Activated naive CD4-positive, alpha-beta T cell treated with anti-CD3 and anti-CD28 coated beads, Interleukin-2, amount 50 U/mL, for 72 hours (primary cell): ENCODE data around the gene WNT3A. TPM values are rescaled to one million over a fixed set of nuclear protein-coding genes. Genes with fewer than 3 reads are reported as not detected.

Experiments
- ATAC-seq, 2 donors: fragments of 150-1000 bp; cut with Tn5 transposase; 2 replicates each; pipeline ENCODE4 v1.10.0; 2021; ENCODE audit warnings: mild to moderate bottlenecking in 2 of 2, moderate library complexity in 2 of 2
- DNase-seq, 2 donors: peaks; one replicate each; pipeline ENCODE4 v3.0.0; 2021 to 2022; ENCODE audit warnings: low spot score in 2 of 2
- H3K27ac Mint-ChIP-seq, 2 donors: one replicate each; pipeline ENCODE4 v1.8.0; 2022; ENCODE audit warnings: mild to moderate bottlenecking in 2 of 2, mixed read lengths in 2 of 2
- H3K36me3 Mint-ChIP-seq, 2 donors: one replicate each; pipeline ENCODE4 v1.8.0; 2022; ENCODE audit warnings: mixed read lengths in 2 of 2
- H3K9me3 Mint-ChIP-seq, 2 donors: one replicate each; pipeline ENCODE4 v1.8.0; 2022; ENCODE audit warnings: mixed read lengths in 2 of 2
- total RNA-seq, 2 donors: library from RNA; stranded (reverse); gene quantifications; one replicate each; pipeline ENCODE4 v1.2.3, GENCODE V29; 2022

WNT3A gene
- total RNA-seq, 2 donors from 2014 or later, result 0.08 TPM; not detected in 1

DNA sequence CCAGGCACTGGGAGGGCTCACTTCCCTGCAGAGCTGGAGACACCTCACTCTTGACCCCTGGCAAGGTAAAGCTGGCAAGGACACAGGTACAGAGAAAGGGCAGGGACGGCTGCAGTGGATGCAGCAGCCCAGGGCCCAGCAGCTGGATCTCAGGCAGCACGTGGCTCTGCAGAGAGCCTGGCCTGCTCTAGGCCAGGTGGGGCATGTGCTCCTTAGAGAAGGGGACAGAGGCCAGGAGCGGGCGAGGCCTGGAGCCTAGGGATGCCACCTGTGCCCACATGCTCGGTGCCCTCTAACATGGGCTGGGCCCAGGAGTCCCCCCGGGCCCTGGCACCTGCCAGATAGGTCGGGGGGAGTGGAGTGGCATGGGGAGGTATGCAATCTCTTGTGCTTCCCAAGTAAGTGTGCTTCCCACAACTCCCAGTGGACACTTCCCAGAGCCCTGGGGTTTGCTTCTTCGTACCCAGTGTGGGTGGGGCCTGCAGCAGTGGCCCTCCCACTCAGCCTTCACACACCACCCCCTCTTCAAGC is 30.0 kb downstream of the WNT3A start:
- Mint-ChIP-seq H3K27ac (no peak overlapping the region), H3K9me3 (no peaks in the 10 kb centered on the region), H3K36me3 (no peaks in the 10 kb centered on the region)
- DNase-seq (peak in 1 of 2 donors; percentile 52), ATAC-seq (no peak)

DNA sequence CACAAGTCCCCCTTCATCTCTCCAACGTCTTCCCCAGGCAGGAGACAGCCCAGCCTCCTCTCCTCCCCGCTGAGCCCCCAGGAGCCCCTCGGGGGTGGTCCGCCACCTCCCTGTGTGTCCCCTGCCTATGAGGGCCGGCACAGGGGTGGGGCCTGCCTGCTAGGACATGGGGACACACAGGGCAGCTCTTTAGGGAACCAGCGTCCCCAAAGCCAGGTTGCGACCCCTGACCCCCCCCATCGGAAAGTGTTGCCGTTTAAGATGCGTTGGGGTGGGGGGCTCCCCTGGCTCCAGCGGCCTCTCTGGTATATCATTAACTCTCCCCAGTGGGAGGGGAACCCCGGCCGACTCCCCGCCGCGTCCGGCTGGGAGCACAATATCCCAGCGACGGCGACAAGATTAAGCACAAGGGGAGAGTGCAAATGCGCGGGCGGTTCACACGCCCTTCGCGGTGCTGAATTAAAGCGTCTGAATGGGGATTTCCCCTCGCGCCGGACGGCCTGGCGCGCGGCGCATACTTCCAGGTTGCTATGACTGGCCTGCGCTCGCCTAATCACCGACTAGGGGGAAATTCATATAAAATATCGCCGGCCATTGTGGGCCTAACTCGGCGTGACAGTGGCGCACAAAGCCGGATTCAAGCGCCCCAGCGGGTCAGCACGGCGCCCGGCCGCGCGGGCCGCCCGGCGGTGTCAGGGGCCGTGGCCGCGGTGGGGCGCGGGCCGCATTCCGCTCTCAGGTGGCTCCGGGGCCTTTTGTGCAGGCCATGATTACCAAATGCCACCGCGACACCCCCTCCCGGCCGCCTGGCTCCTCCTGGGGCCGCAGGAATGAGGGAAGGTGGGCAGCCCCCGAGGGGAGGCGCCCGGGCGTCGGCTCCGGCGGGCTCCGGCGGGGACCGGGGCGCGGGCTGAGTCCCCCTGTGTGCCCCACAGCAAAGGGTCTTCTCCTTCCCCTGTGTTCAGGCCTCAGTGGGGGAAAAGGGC is 30.9 kb downstream of the WNT3A start:
- Mint-ChIP-seq H3K27ac (no peak overlapping the region), H3K9me3 (no peaks in the 10 kb centered on the region), H3K36me3 (no peaks in the 10 kb centered on the region)
- DNase-seq, result peak; percentile 47 to 60
- ATAC-seq, result peak; percentile 97 to 98

DNA sequence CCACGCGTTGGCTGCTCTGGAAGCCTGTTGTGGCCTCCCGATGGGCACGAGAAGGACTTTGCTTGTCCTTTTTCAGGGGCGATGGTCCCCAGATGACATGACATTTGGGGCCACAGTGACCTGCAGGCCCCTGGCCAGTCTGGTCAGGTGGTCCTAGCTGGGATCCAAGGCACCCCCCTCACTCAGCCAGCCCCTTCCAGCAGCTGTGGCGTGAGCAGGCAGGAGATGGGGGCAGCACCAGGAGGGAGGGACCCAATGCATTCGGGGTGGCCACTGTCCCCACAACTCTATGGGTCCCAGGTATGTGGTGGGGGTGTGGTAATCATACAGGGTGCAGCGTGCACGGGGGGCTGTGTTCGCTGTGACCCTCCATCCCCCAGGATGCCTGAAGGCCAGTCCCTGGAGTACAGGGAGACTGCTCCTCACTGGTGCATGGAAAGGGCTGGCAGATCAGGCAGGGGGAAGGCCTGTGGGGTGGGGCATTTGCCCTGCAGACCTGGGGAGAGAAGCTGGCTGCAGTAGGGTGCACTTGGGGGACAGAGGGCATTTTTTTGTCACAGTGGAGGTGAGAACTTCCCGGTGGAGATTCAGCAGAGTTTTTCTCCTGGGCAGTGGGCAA is 31.7 kb downstream of the WNT3A start:
- Mint-ChIP-seq H3K36me3 (no peaks in the 10 kb centered on the region), H3K27ac (no peak overlapping the region), H3K9me3 (no peaks in the 10 kb centered on the region)
- DNase-seq (peak in 1 of 2 donors; percentile 40), ATAC-seq (no peak)

DNA sequence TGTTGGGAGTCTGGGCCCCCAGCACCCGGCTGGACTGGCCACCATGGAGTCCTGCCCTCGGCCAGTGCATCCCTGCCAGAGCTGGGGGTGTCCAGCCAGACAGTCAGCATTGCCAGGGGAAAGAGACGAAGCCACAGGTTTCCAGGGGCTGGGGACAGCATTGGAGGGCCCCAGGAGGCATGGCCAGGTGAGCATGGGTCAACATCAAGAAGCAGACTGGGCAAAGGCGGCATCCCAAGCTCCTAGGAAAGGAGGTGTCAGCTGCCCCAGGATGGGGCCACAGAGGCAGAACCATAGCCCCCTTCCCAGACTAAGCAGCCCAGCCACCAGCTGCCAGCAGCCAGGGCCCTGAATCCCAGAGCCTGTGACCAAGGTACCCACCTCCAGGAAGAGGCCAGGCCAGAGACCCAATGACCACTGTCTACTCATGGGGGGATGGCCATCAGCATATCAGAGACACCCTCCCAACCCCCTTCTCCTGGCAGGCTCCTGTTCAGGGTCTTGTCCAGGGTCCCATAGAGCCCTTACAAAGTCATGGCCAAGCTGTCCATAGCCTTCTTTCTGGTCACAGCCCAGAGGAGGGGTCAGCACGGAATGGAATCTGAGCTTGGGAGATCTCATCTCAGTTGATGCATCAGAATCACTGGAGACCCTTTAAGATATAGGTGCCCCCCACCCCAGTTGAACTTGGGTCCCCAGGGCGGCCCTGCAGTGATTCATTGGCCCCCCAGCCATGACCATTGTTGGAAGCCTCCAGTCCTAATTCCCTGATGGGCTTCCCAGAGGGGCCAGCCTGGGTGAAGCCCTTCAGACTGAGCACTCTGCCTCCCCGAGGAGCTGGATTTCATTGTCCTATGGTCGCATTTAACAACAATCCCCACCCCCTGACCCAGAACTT is 32.5 kb downstream of the WNT3A start:
- Mint-ChIP-seq H3K27ac (no peak overlapping the region), H3K36me3 (no peaks in the 10 kb centered on the region), H3K9me3 (no peaks in the 10 kb centered on the region)
- peak in 1 of 2 donors; percentile 39 for DNase-seq
- ATAC-seq, result no peak

DNA sequence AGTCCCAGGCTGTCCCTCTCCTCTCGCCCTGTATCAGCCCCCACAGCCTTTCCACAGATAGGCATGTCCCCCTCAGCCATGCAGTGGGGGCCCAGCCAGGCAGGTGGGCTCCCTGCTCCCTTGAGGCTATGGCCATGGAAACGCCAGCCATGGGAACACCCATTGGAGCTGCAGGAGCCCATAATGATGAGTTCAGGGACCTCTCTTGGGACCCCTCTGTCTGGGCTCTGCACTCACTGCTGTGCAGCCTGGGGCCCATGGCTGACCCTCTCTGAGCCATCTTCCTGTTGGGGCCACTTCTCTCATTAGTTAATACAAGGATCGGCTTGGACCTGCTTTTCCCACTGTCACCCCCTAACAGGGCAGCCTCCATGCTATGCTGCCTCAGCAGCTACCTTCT is 33.2 kb downstream of the WNT3A start:
- H3K9me3 Mint-ChIP-seq, result no peaks in the 10 kb centered on the region
- DNase-seq (peak in 1 of 2 donors; percentile 37), ATAC-seq (no peak)
- no peaks in the 10 kb centered on the region for H3K36me3 Mint-ChIP-seq
- no peak overlapping the region for H3K27ac Mint-ChIP-seq

DNA sequence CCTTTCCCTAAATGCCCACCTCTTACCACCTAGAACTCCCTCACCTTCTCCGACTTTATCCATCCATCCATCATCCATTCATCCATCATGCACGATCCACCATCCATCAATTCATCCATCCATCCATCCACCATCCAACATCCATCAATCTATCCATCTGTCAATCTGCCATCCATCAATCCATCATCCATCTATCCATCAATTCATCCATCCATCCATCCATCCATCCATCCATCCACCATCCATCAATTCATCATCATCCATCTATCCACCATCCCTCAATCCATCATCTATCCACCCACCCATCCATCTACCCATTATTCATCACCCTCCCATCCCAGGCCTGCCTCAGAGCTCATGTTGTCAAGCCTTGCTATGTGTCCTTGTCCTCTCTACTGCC is 34.5 kb downstream of the WNT3A start:
- peaks cover 0 to 3% of the 10 kb centered on the region in 2 donors for H3K9me3 Mint-ChIP-seq
- no peaks in the 10 kb centered on the region for H3K36me3 Mint-ChIP-seq
- H3K27ac Mint-ChIP-seq, result no peak overlapping the region
- no peak for ATAC-seq
- peak in 1 of 2 donors; percentile 14 for DNase-seq

DNA sequence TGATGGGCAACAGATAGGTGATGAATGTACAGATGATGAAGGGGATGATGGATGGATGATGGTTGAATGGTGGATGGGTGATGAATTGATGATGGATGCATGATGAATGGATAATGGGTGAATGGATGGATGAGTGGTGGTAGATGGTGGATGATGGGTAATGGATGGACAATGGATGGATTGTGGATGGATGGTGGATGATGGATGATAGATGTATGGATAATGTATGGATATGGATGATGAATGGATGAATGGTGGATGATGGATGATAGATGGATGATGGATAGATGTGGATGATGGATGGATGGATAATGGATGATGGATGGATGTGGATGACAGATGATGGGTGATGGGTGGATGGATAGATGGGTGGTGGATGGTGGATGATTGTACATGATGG is 35.7 kb downstream of the WNT3A start:
- Mint-ChIP-seq H3K36me3 (no peaks in the 10 kb centered on the region), H3K27ac (no peak overlapping the region), H3K9me3 (peaks cover 0 to 7% of the 10 kb centered on the region in 2 donors)
- ATAC-seq (no peak), DNase-seq (no peak)

DNA sequence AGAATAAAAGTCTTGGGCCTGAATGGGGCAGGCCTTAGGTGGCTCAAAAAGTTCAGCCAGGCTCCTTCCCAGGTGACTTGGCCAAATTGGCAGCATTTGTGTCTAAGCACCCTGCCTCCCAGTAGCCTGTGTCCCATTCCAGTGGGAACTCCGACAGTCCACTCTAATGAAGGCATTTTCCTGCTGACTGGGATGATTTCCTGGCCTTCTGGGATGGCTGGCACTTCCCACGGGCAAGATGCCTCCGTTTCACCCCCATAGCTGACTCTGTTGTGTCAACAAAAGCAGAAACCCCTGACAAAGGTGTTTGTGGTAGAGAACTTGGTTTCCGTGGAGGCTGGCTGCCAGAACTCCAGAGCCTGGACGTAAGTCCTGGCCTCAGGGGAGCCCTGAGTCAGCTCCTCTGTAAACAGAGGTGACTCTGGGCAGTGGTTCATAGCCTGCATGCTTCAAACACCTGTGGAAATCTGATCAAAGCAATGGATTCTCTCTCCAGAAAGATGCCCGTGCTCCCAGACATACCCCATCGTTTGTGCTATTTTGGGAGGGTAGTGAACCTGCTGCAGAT is 36.6 kb downstream of the WNT3A start:
- Mint-ChIP-seq H3K27ac (no peak overlapping the region), H3K9me3 (peaks cover 0 to 7% of the 10 kb centered on the region in 2 donors), H3K36me3 (no peaks in the 10 kb centered on the region)
- ATAC-seq (no peak), DNase-seq (peak in 1 of 2 donors; percentile 13)

DNA sequence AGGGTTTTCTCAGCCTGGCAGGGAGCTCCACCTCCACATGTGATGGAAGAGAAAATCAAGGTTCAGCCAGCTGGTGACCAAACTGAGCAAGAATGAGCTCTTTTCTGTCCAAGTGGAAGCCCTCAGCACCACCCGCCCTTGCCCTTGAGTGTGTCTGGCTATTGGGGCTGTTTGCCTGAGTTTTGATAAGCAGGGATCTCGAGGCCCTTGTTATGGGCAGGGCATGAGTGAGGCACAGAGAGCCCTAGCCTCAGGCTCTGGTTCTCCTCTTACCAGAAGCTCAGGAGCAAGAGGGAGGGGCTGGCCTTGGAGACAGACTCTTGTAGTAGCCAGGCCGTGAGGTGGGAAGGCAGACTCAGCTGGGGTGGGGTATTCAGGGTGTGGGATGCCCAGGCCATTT is 38.2 kb downstream of the WNT3A start:
- ATAC-seq (no peak), DNase-seq (no peak)
- H3K9me3 Mint-ChIP-seq, result peaks cover 0 to 7% of the 10 kb centered on the region in 2 donors
- H3K36me3 Mint-ChIP-seq, result no peaks in the 10 kb centered on the region
- H3K27ac Mint-ChIP-seq, result no peak overlapping the region

DNA sequence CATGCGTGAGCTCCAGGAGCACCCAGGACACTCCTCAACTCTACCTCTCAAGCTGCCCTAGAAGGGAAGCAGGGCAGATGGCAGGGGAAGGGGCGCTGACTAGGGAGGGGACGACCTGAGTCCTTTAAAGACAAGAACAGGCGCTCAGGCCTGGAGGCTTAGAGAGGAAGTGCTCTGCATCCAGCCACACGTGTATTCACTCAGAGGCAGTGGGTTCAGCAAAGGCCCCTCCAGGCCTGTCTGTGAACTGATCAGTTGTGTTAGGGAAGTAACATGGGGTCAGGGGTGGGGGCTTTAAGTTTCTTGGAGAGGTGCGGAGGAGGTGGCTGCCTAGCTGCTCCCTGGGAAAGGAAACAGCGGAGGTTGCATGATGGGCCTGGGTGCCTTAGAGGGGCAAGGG is 38.6 kb downstream of the WNT3A start:
- Mint-ChIP-seq H3K9me3 (peaks cover 0 to 7% of the 10 kb centered on the region in 2 donors), H3K36me3 (no peaks in the 10 kb centered on the region), H3K27ac (no peak overlapping the region)
- ATAC-seq (no peak), DNase-seq (no peak)

DNA sequence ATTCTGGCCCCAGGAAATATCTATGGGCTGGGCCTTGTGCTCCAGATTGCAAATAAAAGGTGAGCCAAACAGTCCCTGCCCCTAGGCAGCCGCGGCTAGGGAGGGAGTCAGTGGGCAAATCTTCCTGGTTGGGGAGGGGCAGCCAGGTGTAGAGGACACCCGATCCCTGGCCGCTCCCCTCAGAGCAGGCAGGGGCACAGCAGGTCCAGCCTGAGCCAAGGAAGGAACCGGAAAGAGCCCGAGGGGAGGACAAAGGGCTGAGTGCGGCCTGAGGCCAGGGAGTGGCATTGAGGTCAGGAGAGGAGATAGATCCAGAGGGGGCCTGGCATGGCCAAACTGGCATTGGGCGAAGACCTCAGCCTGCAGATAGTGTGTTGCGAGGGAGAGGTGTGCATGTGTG is 39.1 kb downstream of the WNT3A start:
- Mint-ChIP-seq H3K27ac (no peak overlapping the region), H3K9me3 (peaks cover 0 to 7% of the 10 kb centered on the region in 2 donors), H3K36me3 (no peaks in the 10 kb centered on the region)
- DNase-seq (no peak), ATAC-seq (no peak)

DNA sequence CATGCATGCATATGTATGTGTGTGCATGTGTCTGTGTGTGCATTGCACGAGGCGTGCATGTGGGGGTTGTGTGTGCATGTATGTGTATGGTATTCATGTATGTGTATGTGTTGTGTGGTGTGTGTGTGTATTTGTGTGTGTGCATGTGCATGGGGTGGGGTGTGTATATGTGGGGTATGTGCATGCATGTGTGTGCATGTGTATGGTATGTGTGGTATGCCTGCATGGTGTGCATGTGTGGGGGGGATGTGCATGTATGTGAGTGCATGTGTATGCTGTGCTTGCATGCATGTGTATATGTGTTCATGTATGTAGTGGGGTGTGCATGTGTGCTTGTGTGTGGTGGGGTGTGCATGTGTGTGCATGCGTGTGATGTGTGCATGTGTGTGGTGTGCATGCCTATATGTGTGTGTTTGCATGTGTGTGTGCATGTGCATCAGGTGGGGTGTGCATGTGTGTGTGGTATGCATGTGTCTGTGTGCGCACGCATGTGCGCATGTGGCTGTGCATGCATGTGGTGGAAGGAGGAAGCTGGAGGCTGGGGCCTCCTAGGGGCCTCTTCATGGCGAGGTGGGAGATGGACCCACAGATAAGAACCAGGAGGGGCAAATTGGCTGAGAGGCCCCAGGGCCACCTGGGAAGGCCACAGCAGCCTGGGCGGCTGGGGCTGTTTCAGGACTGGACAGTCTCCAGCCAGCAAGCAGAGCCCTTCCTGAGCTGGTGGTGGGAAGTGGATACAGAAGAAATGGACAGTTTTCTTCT is 39.8 kb downstream of the WNT3A start:
- Mint-ChIP-seq H3K9me3 (peaks cover 0 to 7% of the 10 kb centered on the region in 2 donors), H3K27ac (no peak overlapping the region)
- no peak for ATAC-seq

DNA sequence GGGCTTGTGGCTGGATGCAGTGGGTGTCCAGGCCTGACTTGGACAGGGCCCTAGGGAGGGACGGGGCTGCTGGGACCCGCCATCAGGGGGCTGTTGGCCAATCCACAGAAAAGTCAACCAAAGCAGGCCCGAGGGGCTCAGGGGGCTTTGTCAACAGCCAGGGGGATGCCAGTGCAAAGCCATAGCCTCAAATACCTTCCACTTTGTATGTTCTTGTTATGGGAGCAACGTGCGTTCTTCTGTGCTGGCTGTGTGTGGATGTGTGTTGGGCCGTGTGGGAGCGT is 40.3 kb downstream of the WNT3A start:
- H3K36me3 Mint-ChIP-seq, result no peaks in the 10 kb centered on the region
- DNase-seq (no peak), ATAC-seq (no peak)
- no peak overlapping the region for H3K27ac Mint-ChIP-seq
- H3K9me3 Mint-ChIP-seq, result peaks cover 0 to 7% of the 10 kb centered on the region in 2 donors

More for the DNA sequence above, 39.8 kb downstream of the WNT3A start:
- no peak for DNase-seq
- H3K36me3 Mint-ChIP-seq, result no peaks in the 10 kb centered on the region

DNA sequence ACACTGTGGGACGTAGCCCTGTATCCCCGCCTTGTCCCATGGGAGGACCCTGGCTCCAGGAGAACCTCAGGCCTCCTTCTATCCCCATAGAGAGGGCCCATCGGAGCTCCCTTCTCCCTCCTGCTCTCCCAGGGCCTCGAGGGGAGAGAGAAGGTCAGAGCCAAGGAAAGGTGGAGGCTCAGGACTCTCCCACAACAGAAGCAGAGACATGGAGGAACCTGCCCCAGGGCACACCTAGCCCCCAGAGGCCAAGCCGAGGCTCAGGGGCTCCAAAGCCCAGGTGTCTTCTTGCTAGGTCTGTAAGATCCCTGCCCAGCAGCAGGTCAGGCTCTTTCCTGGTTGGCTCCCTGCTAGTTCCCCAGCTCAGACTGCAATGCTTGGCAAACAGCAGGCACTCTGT is 41.3 kb downstream of the WNT3A start:
- DNase-seq (no peak), ATAC-seq (no peak)
- H3K36me3 Mint-ChIP-seq, result no peaks in the 10 kb centered on the region
- H3K9me3 Mint-ChIP-seq, result peaks cover 0 to 7% of the 10 kb centered on the region in 2 donors
- no peak overlapping the region for H3K27ac Mint-ChIP-seq

DNA sequence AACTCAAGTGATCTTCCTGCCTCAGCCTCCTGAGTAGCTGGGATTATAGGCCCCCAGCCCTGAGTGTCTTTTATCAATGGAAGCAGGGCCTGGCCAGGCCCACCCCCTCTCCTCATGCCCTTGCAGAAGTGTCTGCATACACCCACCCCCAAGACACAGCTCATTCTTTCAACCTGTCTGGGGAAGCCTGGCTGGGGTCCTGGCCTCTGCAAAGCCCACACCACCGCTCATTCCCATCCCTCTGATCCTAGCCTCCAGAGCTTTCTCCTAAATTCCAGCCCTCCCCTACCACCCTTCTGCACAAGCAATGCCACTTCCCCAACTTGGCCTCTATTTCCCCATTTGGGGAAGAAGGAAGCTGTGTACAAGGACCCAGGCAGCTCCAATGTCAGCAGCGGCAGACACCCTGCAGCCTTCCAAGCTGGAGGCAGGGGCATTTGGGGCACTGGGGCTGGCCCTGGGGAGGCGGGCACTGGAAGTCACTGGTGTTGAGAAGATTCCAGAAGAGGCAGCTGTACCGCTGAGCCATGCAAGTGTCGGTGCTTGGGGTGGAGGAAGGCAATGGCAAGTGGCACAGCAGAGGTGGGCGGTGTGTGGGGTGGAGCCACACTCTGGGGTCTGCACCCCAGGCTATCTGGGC is 42.0 kb downstream of the WNT3A start:
- Mint-ChIP-seq H3K36me3 (no peaks in the 10 kb centered on the region), H3K27ac (peak overlapping the region in 1 of 2 donors; percentile 30), H3K9me3 (peaks cover 3 to 7% of the 10 kb centered on the region in 2 donors)
- no peak for ATAC-seq
- DNase-seq, result no peak
